ENCODE data around the gene NPTX2.

NPTX2 gene

GRCh38 chr7:98674461-98674860 lies 57.4 kb downstream of the NPTX2 start:
- H3K4me3 ChIP-seq (ENCODE audit: low read depth, low read length): no peak overlapping the region
- no peaks in the 10 kb centered on the region for H3K4me1 ChIP-seq (ENCODE audit: control insufficient read depth, insufficient read depth, low read length, unreplicated experiment)
- no peaks in the 10 kb centered on the region for H3K36me3 ChIP-seq (ENCODE audit: insufficient read depth, low read length)
- H3K27me3 ChIP-seq (ENCODE audit: insufficient read depth, low read length): peaks cover 25% of the 10 kb centered on the region
- H3K79me2 ChIP-seq (ENCODE audit: control insufficient read depth, insufficient read depth, low read length, unreplicated experiment): no peaks in the 10 kb centered on the region
- H2AFZ ChIP-seq (ENCODE audit: low read length, unreplicated experiment): no peak overlapping the region
- H3K27ac ChIP-seq (ENCODE audit: low read depth, low read length): no peak overlapping the region

DNA sequence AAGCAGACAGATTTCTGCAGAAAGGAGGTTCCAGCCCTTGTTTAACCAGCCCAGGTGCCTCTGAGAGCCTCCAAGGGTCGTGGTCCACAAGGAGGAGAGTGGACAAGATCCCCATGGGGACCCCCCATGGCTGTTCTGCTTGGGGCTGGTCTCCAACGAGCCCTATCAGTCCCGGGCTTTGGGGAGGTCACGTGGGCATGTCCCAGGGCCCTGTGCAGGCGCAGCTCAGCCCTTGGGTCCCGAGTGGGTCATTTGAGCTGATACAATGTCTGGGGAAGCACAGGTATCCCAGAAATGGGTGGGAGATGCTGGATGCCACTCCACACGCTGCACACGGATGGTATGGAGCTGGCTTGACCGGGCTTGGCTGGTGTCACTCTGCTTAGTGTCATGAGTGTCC lies 57.8 kb downstream of the NPTX2 start:
- H3K36me3 ChIP-seq (ENCODE audit: insufficient read depth, low read length): no peaks in the 10 kb centered on the region

GRCh38 chr7:98678215-98678614 lies 61.1 kb downstream of the NPTX2 start:
- peaks cover 32% of the 10 kb centered on the region for H3K27me3 ChIP-seq (ENCODE audit: insufficient read depth, low read length)
- no peak overlapping the region for H3K27ac ChIP-seq (ENCODE audit: low read depth, low read length)
- no peak overlapping the region for H2AFZ ChIP-seq (ENCODE audit: low read length, unreplicated experiment)
- no peaks in the 10 kb centered on the region for H3K36me3 ChIP-seq (ENCODE audit: insufficient read depth, low read length)
- H3K79me2 ChIP-seq (ENCODE audit: control insufficient read depth, insufficient read depth, low read length, unreplicated experiment): no peaks in the 10 kb centered on the region
- no peaks in the 10 kb centered on the region for H3K4me1 ChIP-seq (ENCODE audit: control insufficient read depth, insufficient read depth, low read length, unreplicated experiment)
- no peak overlapping the region for H3K4me3 ChIP-seq (ENCODE audit: low read depth, low read length)

More for the DNA sequence above, 57.8 kb downstream of the NPTX2 start:
- Histone ChIP-seq H3K4me1 (ENCODE audit: control insufficient read depth, insufficient read depth, low read length, unreplicated experiment) (no peaks in the 10 kb centered on the region), H3K4me3 (ENCODE audit: low read depth, low read length) (no peak overlapping the region), H3K27me3 (ENCODE audit: insufficient read depth, low read length) (peaks cover 26% of the 10 kb centered on the region), H2AFZ (ENCODE audit: low read length, unreplicated experiment) (no peak overlapping the region), H3K79me2 (ENCODE audit: control insufficient read depth, insufficient read depth, low read length, unreplicated experiment) (no peaks in the 10 kb centered on the region), H3K27ac (ENCODE audit: low read depth, low read length) (no peak overlapping the region)
